B cell (primary cell): ENCODE results near the gene ADSS1.

Source experiments
- CTCF ChIP-seq: fragments of 200-600 bp; IDR thresholded peaks from one replicate; pipeline ENCODE4 v1.8.0; 2022; ENCODE audit warnings: antibody characterized with exemption, mild to moderate bottlenecking
- EZH2 ChIP-seq: IDR thresholded peaks from 2 replicates; pipeline ENCODE4 v1.6.1; 2012; ENCODE audit warnings: borderline replicate concordance, low read depth, mild to moderate bottlenecking, moderate library complexity, low read length; ENCODE audit not compliant: insufficient read depth, poor library complexity, severe bottlenecking

GRCh38 chr14:104753528-104754212 lies 29.6 kb downstream of the ADSS1 start:
- TF ChIP-seq CTCF (no peak), EZH2 (no peak)
